Ishikawa (cell line): Measurements from ENCODE around the gene CAMK1D.

Experiments
- CEBPB ChIP-seq: IDR thresholded peaks from 2 replicates; pipeline ENCODE4 v1.6.1; 2012
- CREB1 ChIP-seq: IDR thresholded peaks from 2 replicates; pipeline ENCODE4 v1.6.1; 2012; ENCODE audit warnings: low read depth
- EGR1 ChIP-seq: IDR thresholded peaks from 2 replicates; pipeline ENCODE4 v1.6.1; 2012
- EP300 ChIP-seq: IDR thresholded peaks from 2 replicates; pipeline ENCODE4 v1.6.1; 2012; ENCODE audit warnings: borderline replicate concordance
- FOXM1 ChIP-seq: IDR thresholded peaks from 2 replicates; pipeline ENCODE4 v1.6.1; 2012; ENCODE audit warnings: low read depth, borderline replicate concordance
- NFIC ChIP-seq: IDR thresholded peaks from 2 replicates; pipeline ENCODE4 v1.6.1; 2012
- RAD21 ChIP-seq: IDR thresholded peaks from 2 replicates; pipeline ENCODE4 v1.6.1; 2012; ENCODE audit warnings: low read depth
- TAF1 ChIP-seq: IDR thresholded peaks from 2 replicates; pipeline ENCODE4 v1.6.1; 2012; ENCODE audit warnings: low read depth, mild to moderate bottlenecking
- TCF12 ChIP-seq: IDR thresholded peaks from 2 replicates; pipeline ENCODE4 v1.6.1; 2012; ENCODE audit warnings: low read depth
- TEAD4 ChIP-seq: IDR thresholded peaks from 2 replicates; pipeline ENCODE4 v1.6.1; 2012
- YY1 ChIP-seq: IDR thresholded peaks from 2 replicates; pipeline ENCODE4 v1.6.1; 2012; ENCODE audit warnings: low read depth
- ZBTB7A ChIP-seq: IDR thresholded peaks from 2 replicates; pipeline ENCODE4 v1.6.1; 2012; ENCODE audit warnings: low read depth
- TF ChIP-seq, protein P1 (sequence below): IDR thresholded peaks from 2 replicates; pipeline ENCODE4 v1.6.1; 2012
- TF ChIP-seq, protein P2 (sequence below): IDR thresholded peaks from 2 replicates; pipeline ENCODE4 v1.6.1; 2012
- TF ChIP-seq, protein P3 (sequence below): IDR thresholded peaks from 2 replicates; pipeline ENCODE4 v1.6.1; 2012; ENCODE audit warnings: low read depth, mild to moderate bottlenecking

The CAMK1D gene

DNA sequence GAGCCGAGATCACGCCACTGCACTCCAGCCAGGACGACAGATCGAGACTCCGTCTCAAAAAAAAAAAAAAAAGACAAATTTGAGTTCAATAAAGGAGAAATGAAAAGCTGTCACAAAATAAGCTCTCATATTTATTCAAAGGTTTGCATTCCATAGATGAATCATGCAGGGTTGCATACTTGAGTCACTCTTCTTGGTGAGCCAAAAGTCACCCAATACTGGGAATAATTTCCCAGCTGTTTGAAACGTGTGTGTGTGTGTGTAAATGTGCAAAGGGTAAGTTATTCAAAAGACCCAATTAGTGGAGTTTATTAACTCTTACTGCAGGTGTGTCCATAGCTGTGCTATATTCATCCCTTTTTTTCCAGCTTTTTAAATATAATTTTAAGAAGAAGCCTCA, 354.5 kb downstream of the CAMK1D start:
- TF ChIP-seq FOXM1 (no peak), TEAD4 (peak; percentile 11; the same call in 1 of the 2 replicates)

DNA sequence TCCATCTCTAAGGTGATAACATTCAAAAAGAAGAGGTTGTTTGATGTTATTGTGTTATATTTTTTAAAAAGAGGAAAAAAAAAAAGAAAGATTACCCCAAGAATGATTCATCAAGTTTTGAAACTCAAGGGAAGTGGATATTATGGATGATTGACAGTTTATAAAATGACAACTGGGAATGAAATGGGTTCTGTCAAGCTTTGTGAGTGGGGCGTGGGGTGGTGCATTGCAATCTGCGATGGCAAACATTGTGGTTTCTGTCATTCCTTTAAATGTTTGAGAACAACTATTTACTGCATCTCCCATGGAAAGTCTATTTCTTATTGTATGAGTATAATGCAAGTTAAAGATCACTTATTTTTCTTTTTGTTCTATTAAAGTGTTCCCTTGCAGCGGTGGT, 355.1 kb downstream of the CAMK1D start:
- TF ChIP-seq TEAD4 (no peak), EGR1 (no peak), ZBTB7A (no peak), TAF1 (no peak), CREB1 (no peak), FOXM1 (no peak), TCF12 (no peak), YY1 (no peak), NFIC (no peak), EP300 (no peak), CEBPB (no peak), RAD21 (no peak)
- TF ChIP-seq, protein P1, sequence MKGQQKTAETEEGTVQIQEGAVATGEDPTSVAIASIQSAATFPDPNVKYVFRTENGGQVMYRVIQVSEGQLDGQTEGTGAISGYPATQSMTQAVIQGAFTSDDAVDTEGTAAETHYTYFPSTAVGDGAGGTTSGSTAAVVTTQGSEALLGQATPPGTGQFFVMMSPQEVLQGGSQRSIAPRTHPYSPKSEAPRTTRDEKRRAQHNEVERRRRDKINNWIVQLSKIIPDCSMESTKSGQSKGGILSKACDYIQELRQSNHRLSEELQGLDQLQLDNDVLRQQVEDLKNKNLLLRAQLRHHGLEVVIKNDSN = no peak
- TF ChIP-seq, protein P2, sequence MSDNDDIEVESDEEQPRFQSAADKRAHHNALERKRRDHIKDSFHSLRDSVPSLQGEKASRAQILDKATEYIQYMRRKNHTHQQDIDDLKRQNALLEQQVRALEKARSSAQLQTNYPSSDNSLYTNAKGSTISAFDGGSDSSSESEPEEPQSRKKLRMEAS = no peak
- TF ChIP-seq, protein P3, sequence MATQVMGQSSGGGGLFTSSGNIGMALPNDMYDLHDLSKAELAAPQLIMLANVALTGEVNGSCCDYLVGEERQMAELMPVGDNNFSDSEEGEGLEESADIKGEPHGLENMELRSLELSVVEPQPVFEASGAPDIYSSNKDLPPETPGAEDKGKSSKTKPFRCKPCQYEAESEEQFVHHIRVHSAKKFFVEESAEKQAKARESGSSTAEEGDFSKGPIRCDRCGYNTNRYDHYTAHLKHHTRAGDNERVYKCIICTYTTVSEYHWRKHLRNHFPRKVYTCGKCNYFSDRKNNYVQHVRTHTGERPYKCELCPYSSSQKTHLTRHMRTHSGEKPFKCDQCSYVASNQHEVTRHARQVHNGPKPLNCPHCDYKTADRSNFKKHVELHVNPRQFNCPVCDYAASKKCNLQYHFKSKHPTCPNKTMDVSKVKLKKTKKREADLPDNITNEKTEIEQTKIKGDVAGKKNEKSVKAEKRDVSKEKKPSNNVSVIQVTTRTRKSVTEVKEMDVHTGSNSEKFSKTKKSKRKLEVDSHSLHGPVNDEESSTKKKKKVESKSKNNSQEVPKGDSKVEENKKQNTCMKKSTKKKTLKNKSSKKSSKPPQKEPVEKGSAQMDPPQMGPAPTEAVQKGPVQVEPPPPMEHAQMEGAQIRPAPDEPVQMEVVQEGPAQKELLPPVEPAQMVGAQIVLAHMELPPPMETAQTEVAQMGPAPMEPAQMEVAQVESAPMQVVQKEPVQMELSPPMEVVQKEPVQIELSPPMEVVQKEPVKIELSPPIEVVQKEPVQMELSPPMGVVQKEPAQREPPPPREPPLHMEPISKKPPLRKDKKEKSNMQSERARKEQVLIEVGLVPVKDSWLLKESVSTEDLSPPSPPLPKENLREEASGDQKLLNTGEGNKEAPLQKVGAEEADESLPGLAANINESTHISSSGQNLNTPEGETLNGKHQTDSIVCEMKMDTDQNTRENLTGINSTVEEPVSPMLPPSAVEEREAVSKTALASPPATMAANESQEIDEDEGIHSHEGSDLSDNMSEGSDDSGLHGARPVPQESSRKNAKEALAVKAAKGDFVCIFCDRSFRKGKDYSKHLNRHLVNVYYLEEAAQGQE = no peak

DNA sequence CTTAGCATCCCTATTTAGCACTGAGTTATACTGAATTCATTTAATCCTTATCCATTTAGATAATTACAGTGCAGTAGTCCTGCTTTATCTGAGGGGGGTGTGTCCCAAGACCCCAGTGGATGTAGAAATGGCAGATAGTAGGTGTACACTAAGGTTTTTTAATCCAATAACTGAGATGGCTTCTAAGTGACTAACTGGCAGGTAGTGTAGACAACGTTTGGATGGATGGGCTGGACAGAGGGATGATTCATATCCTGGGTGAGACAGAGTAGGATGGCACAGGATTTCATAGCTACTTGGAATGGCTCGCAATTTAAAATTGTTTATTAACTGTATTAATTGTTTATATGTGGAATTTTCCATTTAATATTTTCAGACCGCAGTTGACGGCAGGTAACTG, 356.6 kb downstream of the CAMK1D start:
- TF ChIP-seq, protein P3 = no peak
- TF ChIP-seq, protein P1 = no peak
- TF ChIP-seq, protein P2 = no peak
- TF ChIP-seq NFIC = no peak
- TF ChIP-seq ZBTB7A = no peak

DNA sequence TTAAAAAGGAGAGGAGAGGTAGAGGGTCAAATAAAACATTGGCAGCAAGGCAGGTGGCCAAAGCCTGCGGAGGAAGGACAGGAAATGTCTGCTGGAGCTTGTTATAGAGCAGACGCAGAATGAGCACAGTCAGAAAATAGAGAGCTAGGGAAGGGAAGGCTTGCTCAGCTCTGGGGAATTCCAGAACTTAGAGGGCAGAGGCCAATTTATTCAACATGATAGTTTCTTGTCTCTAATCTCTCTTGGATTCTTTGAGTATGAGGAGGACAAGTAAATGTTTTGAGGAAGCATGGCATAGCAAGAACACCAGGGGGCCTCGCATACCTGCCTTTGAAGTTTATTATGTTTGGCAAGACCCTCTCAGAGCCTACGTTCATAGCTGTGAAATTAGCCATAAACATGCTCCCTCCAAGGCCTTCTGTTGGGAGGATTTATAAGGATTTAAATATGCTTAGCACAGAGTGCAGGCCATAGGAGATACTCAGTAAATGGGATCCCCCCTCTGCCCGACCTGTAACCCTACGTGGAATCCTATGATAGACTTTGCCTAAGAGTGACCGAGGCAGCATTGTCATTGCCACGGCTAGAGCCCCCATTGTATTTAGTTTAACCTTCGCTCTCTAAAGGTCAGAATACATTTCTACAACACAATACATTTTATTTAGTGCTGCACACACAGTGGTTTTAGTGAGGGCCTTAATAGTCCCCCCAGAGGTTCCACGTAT, 358.3 kb downstream of the CAMK1D start:
- peak; percentile 49 for TF ChIP-seq TCF12
- TF ChIP-seq ZBTB7A = 0 out of 2 replicates have a peak, but pooled peaks have one; percentile 57
- TF ChIP-seq, protein P3 = no peak
- TF ChIP-seq YY1 = no peak
- TF ChIP-seq FOXM1 = 0 out of 2 replicates have a peak, but pooled peaks have one; percentile 12
- no peak for TF ChIP-seq CREB1
- TF ChIP-seq TAF1 = no peak
- TF ChIP-seq EGR1 = no peak
- peak; percentile 85 for TF ChIP-seq NFIC
- TF ChIP-seq TEAD4 = peak; percentile 84
- TF ChIP-seq EP300 = peak; percentile 60; the same call in 1 of the 2 replicates
- TF ChIP-seq, protein P2 = no peak
- TF ChIP-seq, protein P1 = no peak
- no peak for TF ChIP-seq CEBPB
- TF ChIP-seq RAD21 = peak; percentile 46
